Measurements from ENCODE around the gene BCOR. TPM values are rescaled to one million over a fixed set of nuclear protein-coding genes. Genes with fewer than 3 reads are reported as not detected.

BCOR gene
- total RNA-seq, 1 experiment from 2014 or later = 134 TPM

DNA sequence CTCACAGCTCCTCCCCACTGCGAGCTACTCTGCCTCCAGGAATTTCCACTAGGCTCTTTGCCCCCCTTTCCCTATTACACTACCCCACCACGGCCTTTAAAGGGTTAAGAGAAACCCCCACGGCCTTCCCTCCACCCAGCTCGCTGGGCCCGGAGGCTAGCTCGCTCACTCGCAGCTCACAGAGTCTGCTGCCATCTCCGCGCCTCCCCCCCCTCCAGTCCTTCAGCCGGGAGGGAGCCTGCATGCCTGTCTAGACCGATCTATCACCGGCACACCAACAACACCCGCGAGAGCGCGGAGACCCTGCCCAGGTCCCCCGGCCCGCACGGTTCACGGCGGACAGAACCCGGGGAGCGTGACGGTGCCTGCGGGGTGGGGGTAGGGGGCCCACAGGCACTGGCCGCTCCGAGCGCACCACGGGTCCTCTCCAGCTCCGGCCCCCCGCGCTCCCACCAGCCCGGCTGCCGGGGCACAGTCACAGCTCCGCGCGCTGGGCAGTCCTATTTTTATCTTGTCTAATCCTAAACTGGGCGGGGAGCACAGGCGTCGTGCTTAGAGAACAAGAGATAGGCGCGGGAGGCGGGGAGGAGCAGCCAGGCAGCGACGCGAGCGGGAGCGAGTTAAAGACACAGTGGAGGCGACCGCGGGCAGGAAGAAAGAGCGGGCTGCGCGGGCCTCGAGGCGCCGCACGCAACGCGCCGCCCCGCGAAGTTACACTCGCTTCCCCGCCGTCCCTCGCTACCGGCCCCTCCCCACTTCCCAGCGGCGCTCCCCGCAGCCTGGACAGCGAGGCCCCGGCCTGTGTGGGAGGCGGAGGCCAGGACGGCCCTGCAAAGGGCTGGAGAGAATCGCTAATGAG is 3.5 kb downstream of the BCOR start:
- Histone ChIP-seq H3K79me2 (ENCODE audit: insufficient read depth, low read length) (peaks cover 18% of the 10 kb centered on the region), H2AFZ (ENCODE audit: low read length) (no peak overlapping the region), H3K23me2 (ENCODE audit: insufficient read length, low read depth, low read length, poor library complexity, severe bottlenecking) (peaks cover 38% of the 10 kb centered on the region), H3K79me1 (ENCODE audit: insufficient read depth, low read depth, low read length, poor library complexity, severe bottlenecking) (no peaks in the 10 kb centered on the region), H3K4me2 (ENCODE audit: insufficient read depth, insufficient read length, low read length) (peak overlapping the region; percentile 74), H2AK5ac (ENCODE audit: insufficient read length, low read length) (no peak overlapping the region), H2BK120ac (ENCODE audit: low read depth, low read length, poor library complexity, severe bottlenecking) (no peak overlapping the region), H3T11ph (ENCODE audit: low read length) (no peak overlapping the region), H2BK5ac (ENCODE audit: insufficient read length, low read length) (no peak overlapping the region), H3K27ac (ENCODE audit: insufficient read length, low read depth, low read length) (no peak overlapping the region), H4K5ac (ENCODE audit: insufficient read length, low read depth, low read length) (no peak overlapping the region), H2BK12ac (ENCODE audit: insufficient read length, low read depth, low read length) (no peak overlapping the region), H3K4me1 (ENCODE audit: insufficient read depth, low read length) (peaks cover 9% of the 10 kb centered on the region; the same call in 1 of the 2 replicates), H3K14ac (ENCODE audit: insufficient read depth, low read length) (peak overlapping the region; percentile 57; the same call in 1 of the 2 replicates), H2BK15ac (ENCODE audit: low read depth, low read length) (no peak overlapping the region), H4K8ac (replicated peaks; ENCODE audit: insufficient read length, low read depth, low read length) (no peak overlapping the region), H3K9ac (ENCODE audit: extremely low read depth, insufficient read length, low read length) (peak overlapping the region; percentile 27), H4K91ac (ENCODE audit: insufficient read length, low read depth, low read length) (no peak overlapping the region), H3K23ac (ENCODE audit: insufficient read length, low read depth, low read length) (no peak overlapping the region), H3K56ac (ENCODE audit: insufficient read length, low read depth, low read length) (no peak overlapping the region), H3K4ac (ENCODE audit: low read depth, low read length) (no peak overlapping the region), H3K18ac (ENCODE audit: insufficient read length, low read depth, low read length) (peak overlapping the region; percentile 19), H3K9me3 (ENCODE audit: control insufficient read depth, low read depth, low read length) (no peaks in the 10 kb centered on the region), H3K27me3 (ENCODE audit: insufficient read depth, low read length) (peaks cover 12% of the 10 kb centered on the region; the same call in 1 of the 2 replicates), H2BK20ac (ENCODE audit: low read depth, low read length, poor library complexity, severe bottlenecking) (no peak overlapping the region), H4K20me1 (ENCODE audit: control insufficient read depth, insufficient read depth, insufficient read length) (no peaks in the 10 kb centered on the region)
- no CpG with 5 or more reads among the region's 76 CpGs for WGBS (ENCODE audit: extremely low coverage, insufficient read length, low lambda C conversion rate)
- no peak for TF ChIP-seq CTCF (conservative IDR thresholded peaks at IDR 0.05)
- Mint-ChIP-seq H3K4me3 (peak overlapping the region; percentile 80 to 86), H3K27ac (0 out of 7 replicates have a peak overlapping the region, but pooled peaks of 1 of the 3 experiments have one; percentile 70), H3K27me3 (ENCODE audit: low read depth) (peaks cover 12% of the 10 kb centered on the region), H3K36me3 (ENCODE audit: insufficient read depth in 1 of 3, low read depth in 3 of 3) (peaks cover 0 to 12% (median 11%) of the 10 kb centered on the region in 3 experiments; a peak in 5 of 7 replicates), H3K4me1 (peaks cover 23 to 35% of the 10 kb centered on the region in 2 experiments), H3K9me3 (peaks cover 39 to 49% of the 10 kb centered on the region in 2 experiments)
- peak; percentile 70 for DNase-seq

Data from H9 (cell line).